BLaER1 treated with 17β-estradiol and CSF1 and Interleukin-3, amounts not matched to agents 10 nM and 100 nM (cell line): ENCODE measurements around the gene ZNF566.
"Not testable (repeated sequence)": the region's sequence is repeated elsewhere in the genome, so short reads cannot be mapped to it uniquely, and the experiment has no call there.

Experiments
- H3K27ac ChIP-seq, 11 experiments: shearing (Covaris generic); formaldehyde crosslinking; 2 replicates each; pipeline ENCODE4 v1.8.1; 2022
- H3K27me3 ChIP-seq, 11 experiments: shearing (Covaris generic); formaldehyde crosslinking; 2 replicates each; pipeline ENCODE4 v1.8.1; 2022
- H3K36me3 ChIP-seq, 11 experiments: shearing (Covaris generic); formaldehyde crosslinking; 2 replicates each; pipeline ENCODE4 v1.8.1; 2022
- H3K4me1 ChIP-seq, 10 experiments: shearing (Covaris generic); formaldehyde crosslinking; 2 replicates each; pipeline ENCODE4 v1.8.1; 2022
- H3K4me2 ChIP-seq, 11 experiments: shearing (Covaris generic); formaldehyde crosslinking; 2 replicates each; pipeline ENCODE4 v1.8.1; 2022
- H3K4me3 ChIP-seq, 10 experiments: shearing (Covaris generic); formaldehyde crosslinking; 2 replicates each; pipeline ENCODE4 v1.8.1; 2022
- H3K9ac ChIP-seq, 11 experiments: shearing (Covaris generic); formaldehyde crosslinking; 2 replicates each; pipeline ENCODE4 v1.8.1; 2022
- H3K9me3 ChIP-seq, 11 experiments: shearing (Covaris generic); formaldehyde crosslinking; replicated peaks in 1 of 11; 2 replicates each; pipeline ENCODE4 v1.8.1; 2022
- H4K20me1 ChIP-seq, 11 experiments: shearing (Covaris generic); formaldehyde crosslinking; 2 replicates each; pipeline ENCODE4 v1.8.1; 2022
- Cebpa-rat ChIP-seq, 11 experiments: shearing (Covaris generic); IDR thresholded peaks; 2 replicates each; pipeline ENCODE4 v1.8.1; 2022

The ZNF566 gene

DNA sequence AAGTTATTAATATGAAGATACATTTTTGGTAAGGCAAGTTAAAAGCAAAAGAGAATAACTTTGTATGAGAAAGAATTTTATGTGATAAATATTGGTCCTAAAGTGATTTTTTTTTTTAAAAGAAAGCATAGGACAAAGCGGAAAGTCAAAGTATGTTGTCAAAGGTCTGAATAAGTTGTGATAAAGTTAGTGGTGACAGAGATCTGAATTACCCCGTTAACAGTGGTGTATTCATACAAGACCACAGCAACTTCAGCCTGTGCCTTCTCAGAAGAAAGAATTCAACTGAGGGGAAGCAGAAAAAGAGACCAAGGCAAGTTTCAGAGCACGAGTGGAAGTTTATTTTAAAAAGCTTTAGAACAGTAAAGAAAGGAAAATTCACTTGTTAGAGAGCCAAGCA, 19.0 kb upstream of the ZNF566 start:
- no peak for TF ChIP-seq Cebpa-rat (IDR thresholded peaks at IDR 0.05)
- H4K20me1 ChIP-seq = no peaks in the 10 kb centered on the region
- no peaks in the 10 kb centered on the region for H3K27me3 ChIP-seq
- no peak overlapping the region; a peak in 1 of 20 replicates for H3K4me3 ChIP-seq
- peaks cover 42 to 67% (median 54%) of the 10 kb centered on the region in 11 experiments for H3K36me3 ChIP-seq
- peaks cover 99 to 100% (median 100%) of the 10 kb centered on the region in 11 experiments for H3K9me3 ChIP-seq
- H3K9ac ChIP-seq = no peak overlapping the region
- H3K4me2 ChIP-seq = no peak overlapping the region
- no peaks in the 10 kb centered on the region for H3K4me1 ChIP-seq
- H3K27ac ChIP-seq = no peak overlapping the region

DNA sequence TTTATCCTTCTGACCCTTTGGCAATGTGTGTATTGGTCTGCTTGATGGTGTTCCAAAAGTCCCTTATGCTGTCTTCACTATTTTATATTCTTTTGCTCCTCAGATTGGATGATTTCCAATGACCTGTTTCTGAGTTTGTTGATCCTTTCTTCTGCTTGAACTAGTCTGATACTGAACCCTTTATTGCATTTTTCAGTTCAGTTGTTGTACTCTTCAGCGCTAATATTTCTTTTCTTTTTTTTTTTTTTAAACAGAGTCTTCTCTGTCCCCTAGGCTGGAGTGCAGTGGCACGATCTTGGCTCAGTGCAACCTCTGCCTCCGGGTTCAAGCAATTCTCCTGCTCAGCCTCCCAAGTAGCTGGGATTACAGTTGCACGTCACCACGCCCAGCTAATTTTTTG, 12.6 kb upstream of the ZNF566 start:
- Histone ChIP-seq H3K27me3 (no peaks in the 10 kb centered on the region), H3K4me1 (no peaks in the 10 kb centered on the region), H3K27ac (no peak overlapping the region), H3K4me2 (no peak overlapping the region), H3K4me3 (no peak overlapping the region), H3K36me3 (peaks cover 0 to 19% (median 9%) of the 10 kb centered on the region in 11 experiments; a peak in 8 of 22 replicates), H4K20me1 (no peaks in the 10 kb centered on the region), H3K9me3 (peaks cover 96 to 100% (median 100%) of the 10 kb centered on the region in 11 experiments), H3K9ac (no peak overlapping the region)
- no peak for TF ChIP-seq Cebpa-rat (IDR thresholded peaks at IDR 0.05)

DNA sequence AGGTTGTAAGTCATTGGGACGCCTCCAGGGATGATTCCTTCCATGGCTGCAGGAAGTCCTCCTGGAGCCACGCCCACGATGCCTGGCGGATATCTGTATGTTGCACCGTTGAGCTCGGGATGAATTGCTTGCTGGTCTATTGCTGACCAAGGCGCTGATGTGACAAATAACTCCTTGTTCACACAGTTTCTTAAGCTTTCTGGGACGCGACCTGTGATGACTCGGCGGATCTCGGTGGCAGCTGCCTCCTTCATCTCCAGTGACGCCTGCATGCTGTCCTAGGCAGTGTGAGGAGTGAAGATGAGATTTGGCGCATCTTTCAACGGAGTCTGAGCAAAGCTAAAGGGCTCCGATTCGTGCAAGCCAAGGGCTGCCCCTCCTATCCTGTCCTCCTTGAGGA, 7.6 kb upstream of the ZNF566 start:
- no peak overlapping the region for H3K4me2 ChIP-seq
- H4K20me1 ChIP-seq = no peaks in the 10 kb centered on the region
- H3K36me3 ChIP-seq = peaks cover 0 to 15% (median 8%) of the 10 kb centered on the region in 11 experiments; a peak in 3 of 22 replicates
- no peaks in the 10 kb centered on the region for H3K27me3 ChIP-seq
- no peak for TF ChIP-seq Cebpa-rat (IDR thresholded peaks at IDR 0.05)
- H3K9me3 ChIP-seq = peaks cover 65 to 78% (median 72%) of the 10 kb centered on the region in 11 experiments
- peaks cover 5 to 30% (median 28%) of the 10 kb centered on the region in 10 experiments; a peak in 18 of 20 replicates for H3K4me1 ChIP-seq
- no peak overlapping the region for H3K9ac ChIP-seq
- H3K4me3 ChIP-seq = no peak overlapping the region
- H3K27ac ChIP-seq = no peak overlapping the region

DNA sequence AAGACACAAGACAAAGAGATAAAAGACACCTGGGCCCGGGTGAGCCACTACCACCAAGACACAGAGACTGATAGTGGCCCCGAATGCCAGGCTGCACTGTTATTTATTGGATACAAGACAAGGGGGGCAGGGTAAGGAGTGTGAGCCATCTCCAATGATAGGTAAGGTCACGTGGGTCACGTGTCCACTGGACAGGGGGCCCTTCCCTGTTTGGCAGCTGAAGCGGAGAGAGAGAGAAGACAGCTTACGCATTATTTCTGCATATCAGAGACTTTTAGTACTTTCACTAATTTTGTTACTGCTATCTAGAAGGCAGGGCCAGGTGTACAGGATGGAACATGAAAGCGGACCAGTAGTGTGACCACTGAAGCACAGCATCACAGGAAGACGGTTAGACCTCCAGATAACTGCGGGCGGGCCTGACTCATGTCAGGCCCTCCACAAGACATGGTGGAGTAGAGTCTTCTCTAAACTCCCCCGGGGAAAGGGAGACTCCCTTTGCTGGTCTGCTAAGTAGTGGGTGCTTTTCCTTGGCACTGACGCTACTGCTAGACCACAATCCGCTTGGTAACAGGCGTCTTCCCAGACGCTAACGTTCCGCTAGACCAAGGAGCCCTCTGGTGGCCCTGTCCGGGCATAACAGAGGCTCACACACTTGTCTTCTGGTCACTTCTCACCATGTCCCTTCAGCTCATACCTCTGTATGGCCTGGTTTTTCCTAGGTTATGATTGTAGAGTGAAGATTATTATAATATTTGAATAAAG, 3.5 kb upstream of the ZNF566 start:
- Histone ChIP-seq H3K36me3 (peaks cover 0 to 14% (median 6%) of the 10 kb centered on the region in 11 experiments; a peak in 3 of 22 replicates), H3K4me1 (peaks cover 11 to 48% (median 39%) of the 10 kb centered on the region in 10 experiments), H3K9me3 (peaks cover 25 to 38% (median 31%) of the 10 kb centered on the region in 11 experiments), H3K27ac (peak overlapping the region in 9 of 11 experiments; percentile 22 to 93 (median 59); a peak in 16 of 22 replicates), H3K4me2 (peak overlapping the region; percentile 49 to 89 (median 79)), H3K9ac (peak overlapping the region in 8 of 11 experiments; percentile 25 to 66 (median 46); a peak in 14 of 22 replicates), H3K4me3 (peak overlapping the region in 5 of 10 experiments; percentile 31 to 43 (median 36); a peak in 7 of 20 replicates)
- H3K27me3 ChIP-seq, H4K20me1 ChIP-seq: not testable (repeated sequence)

- Histone ChIP-seq H3K36me3 (peaks cover 5 to 16% (median 12%) of the 10 kb centered on the region in 11 experiments), H3K4me2 (peak overlapping the region; percentile 48 to 93 (median 89); a peak in 21 of 22 replicates), H3K4me1 (peaks cover 22 to 59% (median 46%) of the 10 kb centered on the region in 10 experiments), H3K27ac (peak overlapping the region in 10 of 11 experiments; percentile 27 to 99 (median 94); a peak in 19 of 22 replicates), H3K9me3 (peaks cover 16 to 33% (median 25%) of the 10 kb centered on the region in 11 experiments), H3K4me3 (peak overlapping the region; percentile 66 to 85 (median 76); a peak in 19 of 20 replicates), H3K9ac (peak overlapping the region in 10 of 11 experiments; percentile 72 to 98 (median 92); a peak in 20 of 22 replicates)
- H4K20me1 ChIP-seq, H3K27me3 ChIP-seq: not testable (repeated sequence)
Observed at GRCh38 chr19:36490846-36491245, 1.5 kb upstream of the ZNF566 start.

GRCh38 chr19:36489920-36490415, 607 bp upstream of the ZNF566 start:
- Histone ChIP-seq H3K9ac (peak overlapping the region; percentile 85 to 98 (median 95)), H3K27ac (peak overlapping the region; percentile 89 to 99 (median 94)), H3K9me3 (peaks cover 16 to 35% (median 26%) of the 10 kb centered on the region in 11 experiments), H3K4me2 (peak overlapping the region; percentile 78 to 93 (median 89)), H3K36me3 (peaks cover 9 to 25% (median 20%) of the 10 kb centered on the region in 11 experiments), H4K20me1 (peaks cover 0 to 6% (median 0%) of the 10 kb centered on the region in 11 experiments; a peak in 2 of 22 replicates), H3K4me3 (peak overlapping the region; percentile 66 to 85 (median 76)), H3K4me1 (peaks cover 22 to 59% (median 46%) of the 10 kb centered on the region in 10 experiments), H3K27me3 (no peaks in the 10 kb centered on the region)
- TF ChIP-seq Cebpa-rat (IDR thresholded peaks at IDR 0.05) = no peak

GRCh38 chr19:36488846-36489117, 579 bp downstream of the ZNF566 start:
- H3K9ac ChIP-seq = peak overlapping the region; percentile 85 to 98 (median 95)

DNA sequence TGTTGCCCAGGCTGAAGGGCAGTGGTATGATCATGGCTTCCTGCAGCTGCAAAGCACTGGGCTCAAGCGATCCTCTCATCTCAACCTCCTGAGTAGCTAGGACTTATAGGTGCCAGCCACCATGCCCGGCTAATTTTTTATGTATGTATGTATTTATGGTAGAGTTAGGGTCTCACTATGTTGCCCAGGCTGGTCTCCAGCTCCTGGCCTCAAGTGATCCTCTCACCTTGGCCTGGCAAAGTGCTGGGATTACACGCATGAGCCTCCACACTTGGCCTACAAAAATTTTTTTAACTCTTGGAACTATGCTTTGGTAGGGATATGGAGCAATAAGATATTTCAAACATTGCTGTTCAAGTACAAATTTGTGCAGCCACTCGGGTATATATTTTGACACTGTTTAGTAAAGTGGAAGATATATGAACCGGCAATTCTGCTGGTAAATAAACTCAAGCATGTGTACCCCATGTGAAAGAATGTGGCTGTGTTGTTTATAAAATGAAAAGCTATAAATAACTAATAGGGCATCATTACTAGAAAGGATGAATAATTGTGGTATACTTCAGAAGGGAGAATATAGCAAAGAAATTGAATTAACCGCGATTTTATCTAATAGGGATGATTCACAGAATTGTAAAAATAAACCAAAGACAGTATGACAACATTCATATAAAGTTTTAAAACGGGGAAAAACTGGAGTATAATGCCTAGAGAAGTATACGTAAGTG, 1.1 kb downstream of the ZNF566 start:
- peak overlapping the region; percentile 73 to 93 (median 89) for H3K4me2 ChIP-seq
- peaks cover 0 to 6% (median 0%) of the 10 kb centered on the region in 11 experiments; a peak in 2 of 22 replicates for H4K20me1 ChIP-seq
- H3K9me3 ChIP-seq = peaks cover 28 to 52% (median 41%) of the 10 kb centered on the region in 11 experiments
- H3K27ac ChIP-seq = peak overlapping the region; percentile 89 to 99 (median 94); a peak in 21 of 22 replicates
- H3K4me3 ChIP-seq = peak overlapping the region; percentile 66 to 85 (median 76)
- no peak for TF ChIP-seq Cebpa-rat (IDR thresholded peaks at IDR 0.05)
- H3K9ac ChIP-seq = peak overlapping the region; percentile 85 to 98 (median 95)
- no peaks in the 10 kb centered on the region for H3K27me3 ChIP-seq
- H3K4me1 ChIP-seq = peaks cover 30 to 50% (median 36%) of the 10 kb centered on the region in 10 experiments
- peaks cover 9 to 42% (median 36%) of the 10 kb centered on the region in 11 experiments for H3K36me3 ChIP-seq

More at GRCh38 chr19:36488846-36489117, 579 bp downstream of the ZNF566 start:
- H3K27ac ChIP-seq = peak overlapping the region; percentile 89 to 99 (median 94)
- peaks cover 27 to 52% (median 38%) of the 10 kb centered on the region in 10 experiments for H3K4me1 ChIP-seq
- H3K27me3 ChIP-seq = no peaks in the 10 kb centered on the region
- peaks cover 9 to 37% (median 32%) of the 10 kb centered on the region in 11 experiments for H3K36me3 ChIP-seq
- peak overlapping the region; percentile 66 to 85 (median 76) for H3K4me3 ChIP-seq
- peaks cover 27 to 47% (median 36%) of the 10 kb centered on the region in 11 experiments for H3K9me3 ChIP-seq
- H4K20me1 ChIP-seq = peaks cover 0 to 6% (median 0%) of the 10 kb centered on the region in 11 experiments; a peak in 2 of 22 replicates
- TF ChIP-seq Cebpa-rat (IDR thresholded peaks at IDR 0.05) = no peak
- H3K4me2 ChIP-seq = peak overlapping the region; percentile 73 to 93 (median 89)
